PC-9 (cell line): ENCODE measurements around the gene ITGAX. TPM values are rescaled to one million over a fixed set of nuclear protein-coding genes. Genes with fewer than 3 reads are reported as not detected.
A peak's percentile ranks its signal among the peaks of the same experiment; 100 is the strongest.
"Not testable (repeated sequence)": the region's sequence is repeated elsewhere in the genome, so short reads cannot be mapped to it uniquely, and the experiment has no call there.

ENCODE experiments used
- BruUV-seq: library from RNA; stranded (reverse); fragments of 400-500 nt; replicated peaks from 2 replicates; lab custom pipeline; 2021; lab: Mats Ljungman, UMichigan
- CTCF ChIA-PET: fragments of 300-600 bp; sonication (Branson Sonifier 250); formaldehyde crosslinking; loops from one replicate; lab custom pipeline; 2022; ENCODE audit warnings: antibody characterized with exemption; lab: Charles Lee
- POLR2A ChIA-PET: fragments of 300-600 bp; sonication (Branson Sonifier 250); formaldehyde crosslinking; loops from one replicate; lab custom pipeline; 2022; ENCODE audit warnings: antibody characterized with exemption; ENCODE audit not compliant: unreplicated experiment; lab: Charles Lee
- DNase-seq, 2 experiments: peaks; one replicate each; pipeline versions ENCODE4 v3.0.0 to v3.0.0-alpha.2; 2015 to 2022; ENCODE audit warnings: mixed read lengths in 1 of 2
- H2AFZ ChIP-seq: fragments of 200-600 bp; sonication (generic); 2 replicates; pipeline ENCODE4 v1.8.1; 2017; ENCODE audit warnings: antibody characterized with exemption
- H3F3A ChIP-seq: fragments of 200-600 bp; sonication (generic); 2 replicates; pipeline ENCODE4 v1.8.1; 2017; ENCODE audit warnings: antibody characterized with exemption, mild to moderate bottlenecking, low read depth; ENCODE audit not compliant: insufficient read depth
- H3K27ac ChIP-seq: fragments of 200-600 bp; sonication (generic); 2 replicates; pipeline ENCODE4 v1.6.1; 2016; ENCODE audit warnings: mixed run types
- H3K27me3 ChIP-seq: fragments of 200-600 bp; sonication (generic); 2 replicates; pipeline ENCODE4 v1.6.1; 2016; ENCODE audit warnings: low read depth, mixed run types; ENCODE audit not compliant: insufficient read depth
- H3K36me3 ChIP-seq: fragments of 200-600 bp; sonication (generic); 2 replicates; pipeline ENCODE4 v1.6.1; 2016; ENCODE audit warnings: low read depth, mixed run types
- H3K4me1 ChIP-seq: fragments of 200-600 bp; sonication (generic); replicated peaks from 2 replicates; pipeline ENCODE4 v1.6.1; 2016; ENCODE audit warnings: mixed run types; ENCODE audit not compliant: insufficient read depth
- H3K4me2 ChIP-seq: fragments of 200-600 bp; sonication (generic); 2 replicates; pipeline ENCODE4 v1.6.1; 2017; ENCODE audit warnings: mixed run types
- H3K4me3 ChIP-seq: fragments of 200-600 bp; sonication (generic); 2 replicates; pipeline ENCODE4 v1.6.1; 2016; ENCODE audit warnings: mixed run types
- H3K79me2 ChIP-seq: fragments of 200-600 bp; sonication (generic); 2 replicates; pipeline ENCODE4 v1.6.1; 2017; ENCODE audit warnings: low read depth, mixed run types
- H3K9me2 ChIP-seq: fragments of 200-600 bp; sonication (generic); 2 replicates; pipeline ENCODE4 v1.8.1; 2017; ENCODE audit warnings: mild to moderate bottlenecking; ENCODE audit not compliant: insufficient read depth
- H3K9me3 ChIP-seq: fragments of 200-600 bp; sonication (generic); 2 replicates; pipeline ENCODE4 v1.8.1; 2016; ENCODE audit warnings: low read depth; ENCODE audit not compliant: insufficient read depth
- H4K20me1 ChIP-seq: fragments of 200-600 bp; sonication (generic); 2 replicates; pipeline ENCODE4 v1.8.1; 2017; ENCODE audit not compliant: insufficient read depth
- EZH2 ChIP-seq: fragments of 200-600 bp; sonication (generic); IDR thresholded peaks from 2 replicates; pipeline ENCODE4 v1.8.0; 2017; ENCODE audit warnings: antibody characterized with exemption, low read depth
- intact Hi-C: fragments of 100-400 bp; cut with micrococcal nuclease; formaldehyde crosslinking; loops from one replicate; pipeline ENCODE4 v1.10.0; 2022; ENCODE audit not compliant: unreplicated experiment
- total RNA-seq: library from RNA; stranded (reverse); gene quantifications from 2 replicates; pipeline ENCODE4 v1.2.3, GENCODE V29; 2021
- TF ChIP-seq, protein P1 (sequence below): fragments of 200-600 bp; sonication (generic); conservative IDR thresholded peaks from 2 replicates; pipeline ENCODE4 v1.6.1; 2017; ENCODE audit warnings: mixed run types, antibody characterized with exemption, mild to moderate bottlenecking, moderate library complexity

Gene ITGAX
- total RNA-seq, 1 experiment from 2014 or later = 1.1 TPM

DNA sequence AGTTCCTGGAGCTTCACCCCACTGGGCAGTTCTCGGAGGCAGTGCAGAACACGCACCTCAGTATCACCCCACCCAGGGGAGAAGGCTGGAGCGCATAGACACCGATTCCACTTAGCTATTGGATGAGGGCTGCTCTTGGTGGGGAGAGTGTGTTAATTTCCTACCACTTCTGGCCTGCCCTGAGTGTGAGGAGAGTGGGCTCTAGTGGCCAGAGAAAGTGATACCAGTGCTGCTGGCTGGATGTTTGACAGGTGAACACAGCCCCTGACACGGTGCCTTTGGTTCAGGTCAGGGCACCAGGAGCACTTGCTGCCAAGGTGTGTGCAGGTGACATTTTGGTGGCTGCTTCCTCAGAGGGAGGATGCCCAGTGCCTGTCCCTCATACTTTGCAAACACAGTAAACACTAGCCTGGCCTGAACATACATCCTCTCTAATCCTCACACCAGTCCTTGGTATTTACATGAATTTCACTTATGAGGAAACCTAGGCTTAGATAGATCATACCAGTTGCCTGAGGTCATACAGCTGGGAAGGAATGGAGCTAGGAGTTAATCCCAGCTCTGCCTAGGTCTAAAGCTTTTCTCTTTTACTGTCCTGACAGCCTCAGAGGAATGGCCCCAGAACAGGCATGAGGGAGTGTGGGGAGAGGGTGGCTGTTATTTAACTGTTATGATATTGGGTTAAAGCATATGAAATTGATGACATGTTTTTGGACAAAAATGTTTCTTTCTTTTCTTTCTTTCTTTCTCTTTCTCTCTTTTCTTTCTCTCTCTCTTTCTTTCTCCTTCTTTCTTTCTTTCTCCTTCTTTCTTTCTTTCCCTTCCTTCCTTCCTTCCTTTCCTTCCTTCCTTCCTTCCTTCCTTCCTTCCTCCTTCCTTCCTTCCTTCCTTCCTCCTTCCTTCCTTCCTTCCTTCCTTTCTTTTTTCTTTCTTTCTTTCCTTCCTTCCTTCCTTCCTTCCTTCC lies 21.0 kb upstream of the ITGAX start:
- Histone ChIP-seq H3K27ac (no peak overlapping the region), H3K36me3 (no peaks in the 10 kb centered on the region), H3K79me2 (no peaks in the 10 kb centered on the region), H3K9me2 (no peaks in the 10 kb centered on the region), H4K20me1 (no peaks in the 10 kb centered on the region), H3K4me2 (no peak overlapping the region), H3K27me3 (peaks cover 47% of the 10 kb centered on the region), H3K9me3 (no peaks in the 10 kb centered on the region), H3K4me3 (no peak overlapping the region), H3K4me1 (no peaks in the 10 kb centered on the region), H3F3A (no peaks in the 10 kb centered on the region), H2AFZ (no peak overlapping the region)
- ChIA-PET CTCF (interaction anchor here (0.5 to 0.6 kb wide), 3 partner anchors 44 to 1290 kb away, joined by 6 to 20 read pairs (median 7); no protein-coding TSS in a partner anchor), POLR2A (interaction anchor here (0.6 kb wide), 1 partner anchor 47 kb away, joined by 6 read pairs; no protein-coding TSS in a partner anchor)
- intact Hi-C loops = loop anchor here (1.0 to 2.0 kb wide), 3 partner anchors 109 to 349 kb away; partner anchors contain the start of genes HSD3B7 and PYCARD
- peak; percentile 57 to 60 for DNase-seq
- no TSS peak for BruUV-seq
- no peak for TF ChIP-seq EZH2
- TF ChIP-seq, protein P1, sequence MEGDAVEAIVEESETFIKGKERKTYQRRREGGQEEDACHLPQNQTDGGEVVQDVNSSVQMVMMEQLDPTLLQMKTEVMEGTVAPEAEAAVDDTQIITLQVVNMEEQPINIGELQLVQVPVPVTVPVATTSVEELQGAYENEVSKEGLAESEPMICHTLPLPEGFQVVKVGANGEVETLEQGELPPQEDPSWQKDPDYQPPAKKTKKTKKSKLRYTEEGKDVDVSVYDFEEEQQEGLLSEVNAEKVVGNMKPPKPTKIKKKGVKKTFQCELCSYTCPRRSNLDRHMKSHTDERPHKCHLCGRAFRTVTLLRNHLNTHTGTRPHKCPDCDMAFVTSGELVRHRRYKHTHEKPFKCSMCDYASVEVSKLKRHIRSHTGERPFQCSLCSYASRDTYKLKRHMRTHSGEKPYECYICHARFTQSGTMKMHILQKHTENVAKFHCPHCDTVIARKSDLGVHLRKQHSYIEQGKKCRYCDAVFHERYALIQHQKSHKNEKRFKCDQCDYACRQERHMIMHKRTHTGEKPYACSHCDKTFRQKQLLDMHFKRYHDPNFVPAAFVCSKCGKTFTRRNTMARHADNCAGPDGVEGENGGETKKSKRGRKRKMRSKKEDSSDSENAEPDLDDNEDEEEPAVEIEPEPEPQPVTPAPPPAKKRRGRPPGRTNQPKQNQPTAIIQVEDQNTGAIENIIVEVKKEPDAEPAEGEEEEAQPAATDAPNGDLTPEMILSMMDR = peak; percentile 70

GRCh38 chr16:31334934-31335333 lies 20.0 kb upstream of the ITGAX start:
- ChIA-PET POLR2A (no interaction called here), CTCF (interaction anchor here (0.7 kb wide), 1 partner anchor 56 kb away, joined by 4 read pairs; no protein-coding TSS in a partner anchor)
- no peaks in the 10 kb centered on the region for H3K4me1 ChIP-seq
- TF ChIP-seq, protein P1 = no peak
- no peak for TF ChIP-seq EZH2
- H3K27ac ChIP-seq = no peak overlapping the region
- no peaks in the 10 kb centered on the region for H3F3A ChIP-seq
- no peak overlapping the region for H2AFZ ChIP-seq
- no peaks in the 10 kb centered on the region for H3K9me2 ChIP-seq
- H3K4me3 ChIP-seq = no peak overlapping the region
- no TSS peak for BruUV-seq
- intact Hi-C loops = no loop called here
- peaks cover 44% of the 10 kb centered on the region for H3K27me3 ChIP-seq
- H3K36me3 ChIP-seq = no peaks in the 10 kb centered on the region
- H3K79me2 ChIP-seq = no peaks in the 10 kb centered on the region
- H3K4me2 ChIP-seq = no peak overlapping the region
- H4K20me1 ChIP-seq = no peaks in the 10 kb centered on the region
- H3K9me3 ChIP-seq = no peaks in the 10 kb centered on the region
- DNase-seq = no peak

- POLR2A ChIA-PET = no interaction called here
- CTCF ChIA-PET = interaction anchor here (0.7 kb wide), 1 partner anchor 57 kb away, joined by 4 read pairs; no protein-coding TSS in a partner anchor
- TF ChIP-seq, protein P1 = no peak
- TF ChIP-seq EZH2 = no peak
- Histone ChIP-seq H3K9me2 (no peaks in the 10 kb centered on the region), H3K4me2 (no peak overlapping the region), H3K79me2 (no peaks in the 10 kb centered on the region), H2AFZ (no peak overlapping the region), H3K36me3 (no peaks in the 10 kb centered on the region), H3K4me1 (no peaks in the 10 kb centered on the region), H3K4me3 (no peak overlapping the region), H3K9me3 (no peaks in the 10 kb centered on the region), H3K27ac (no peak overlapping the region), H3K27me3 (peaks cover 39% of the 10 kb centered on the region), H4K20me1 (no peaks in the 10 kb centered on the region), H3F3A (no peaks in the 10 kb centered on the region)
- no TSS peak for BruUV-seq
- DNase-seq = no peak
- intact Hi-C loops = no loop called here
These were observed 19.5 kb upstream of the ITGAX start for GRCh38 chr16:31335431-31335830.

DNA sequence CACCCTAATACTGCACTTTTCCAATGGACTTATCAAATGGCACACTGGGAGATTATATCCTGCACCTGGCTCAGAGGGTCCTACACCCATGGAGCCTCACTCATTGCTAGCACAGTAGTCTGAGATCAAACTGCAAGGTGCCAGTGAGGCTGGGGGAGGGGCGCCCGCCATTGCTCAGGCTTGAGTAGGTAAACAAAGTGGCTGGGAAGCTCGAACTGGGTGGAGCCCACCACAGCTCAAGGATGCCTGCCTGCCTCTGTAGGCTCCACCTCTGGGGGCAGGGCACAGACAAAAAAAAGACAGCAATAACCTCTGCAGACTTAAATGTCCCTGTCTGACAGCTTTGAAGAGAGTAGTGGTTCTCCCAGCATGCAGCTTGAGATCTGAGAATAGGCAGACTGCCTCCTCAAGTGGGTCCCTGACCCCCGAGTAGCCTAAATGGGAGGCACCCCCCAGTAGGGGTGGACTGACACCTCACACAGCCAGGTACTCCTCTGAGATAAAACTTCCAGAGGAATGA lies 16.8 kb upstream of the ITGAX start:
- POLR2A ChIA-PET = not testable (repeated sequence)

More for the DNA sequence above, 16.8 kb upstream of the ITGAX start:
- H3K27me3 ChIP-seq = peaks cover 38% of the 10 kb centered on the region
- BruUV-seq, intact Hi-C loops, H4K20me1 ChIP-seq, CTCF ChIA-PET, H3K4me1 ChIP-seq, H3K9me3 ChIP-seq, H2AFZ ChIP-seq, DNase-seq, H3K9me2 ChIP-seq, H3K4me3 ChIP-seq, H3K27ac ChIP-seq, H3F3A ChIP-seq, H3K4me2 ChIP-seq, H3K79me2 ChIP-seq, H3K36me3 ChIP-seq: not testable (repeated sequence)
